K562 (cell line): ENCODE data around the gene GPAT3. TPM values are rescaled to one million over a fixed set of nuclear protein-coding genes. Genes with fewer than 3 reads are reported as not detected.
"Not testable (repeated sequence)": the region's sequence is repeated elsewhere in the genome, so short reads cannot be mapped to it uniquely, and the experiment has no call there.

Source experiments
- ATAC-seq: fragments of 200-7000 bp; cut with Tn5 transposase; 3 replicates; pipeline ENCODE4 v1.9.1; 2020; ENCODE audit warnings: moderate library complexity
- BruUV-seq: library from RNA; stranded (reverse); fragments of 400-500 nt; replicated peaks from 2 replicates; lab custom pipeline; 2021; lab: Mats Ljungman, UMichigan
- CTCF ChIA-PET: fragments of 300-600 bp; formaldehyde crosslinking; extraction: SDS; loops from one replicate; lab custom pipeline; 2021; ENCODE audit warnings: low intra/inter-chr PET ratio; lab: Yijun Ruan, JAX
- POLR2A ChIA-PET: fragments of 300-600, 350-650 bp; sonication (Branson Sonifier 250); formaldehyde crosslinking; extraction: SDS; loops from one replicate; lab custom pipeline; 2021; ENCODE audit warnings: antibody characterized with exemption, inconsistent platforms; lab: Yijun Ruan, JAX
- DNase-seq, 4 experiments: peaks; one replicate each; pipeline versions ENCODE4 v3.0.0 to v3.0.0-alpha.2; 2011 to 2018; ENCODE audit warnings: low spot score in 3 of 4, mixed read lengths in 3 of 4; ENCODE audit errors: extremely low read depth in 1 of 4
- FAIRE-seq: peaks from 2 replicates; lab custom pipeline; 2011; peaks lifted over from hg19 to GRCh38; lab: Jason Lieb, UNC
- H2AFZ ChIP-seq: 2 replicates; pipeline ENCODE4 v1.6.0; 2011; ENCODE audit warnings: low read depth, low read length, control low read depth, inconsistent platforms
- H3K27ac ChIP-seq: fragments of 200-600 bp; 3 replicates; pipeline ENCODE4 v1.8.0; 2011; ENCODE audit warnings: low read depth, mild to moderate bottlenecking, control low read depth, inconsistent platforms, low read length, moderate library complexity, mixed read lengths; ENCODE audit errors: extremely low read depth
- H3K27me3 ChIP-seq, 2 experiments: fragments of 300-600 bp in 1 of 2; 2 replicates in 1 of 2; 3 replicates in 1 of 2; pipeline versions ENCODE4 v1.6.0 to v1.8.0; 2011; ENCODE audit warnings: inconsistent platforms in 2 of 2, low read length in 2 of 2, mild to moderate bottlenecking in 1 of 2, mixed read lengths in 1 of 2, moderate library complexity in 1 of 2; ENCODE audit not compliant: control insufficient read depth in 2 of 2, insufficient read depth in 2 of 2
- H3K36me3 ChIP-seq: fragments of 300-600 bp; 3 replicates; pipeline ENCODE4 v1.8.0; 2011; ENCODE audit warnings: mild to moderate bottlenecking, low read length, inconsistent platforms; ENCODE audit not compliant: control insufficient read depth, insufficient read depth
- H3K4me1 ChIP-seq, 2 experiments: fragments of 200-600 bp in 1 of 2; replicated peaks in 1 of 2; 2 replicates in 1 of 2; 3 replicates in 1 of 2; pipeline versions ENCODE4 v1.5.1 to v1.8.0; 2011; ENCODE audit warnings: inconsistent platforms in 2 of 2, low read length in 2 of 2, mild to moderate bottlenecking in 1 of 2, mixed read lengths in 1 of 2, moderate library complexity in 1 of 2; ENCODE audit not compliant: control insufficient read depth in 2 of 2, insufficient read depth in 2 of 2
- H3K4me2 ChIP-seq: 2 replicates; pipeline ENCODE4 v1.6.1; 2011; ENCODE audit warnings: low read length, control low read depth, inconsistent platforms, mixed read lengths; ENCODE audit not compliant: insufficient read depth
- H3K4me3 ChIP-seq: fragments of 200-600 bp; sonication (generic), shearing (Covaris generic); 2 replicates; pipeline ENCODE4 v1.5.1; 2016; ENCODE audit warnings: control low read depth, inconsistent platforms
- H3K79me2 ChIP-seq: fragments of 200-600 bp; 3 replicates; pipeline ENCODE4 v1.8.0; 2011; ENCODE audit warnings: low read length, inconsistent platforms; ENCODE audit not compliant: control insufficient read depth, insufficient read depth
- H3K9ac ChIP-seq, 2 experiments: 2 replicates each; pipeline versions ENCODE4 v1.6.0 to v1.6.1; 2011; ENCODE audit warnings: low read depth in 2 of 2, low read length in 2 of 2, control low read depth in 1 of 2, inconsistent platforms in 1 of 2, mild to moderate bottlenecking in 1 of 2, mixed read lengths in 1 of 2; ENCODE audit not compliant: insufficient read depth in 1 of 2
- H3K9me1 ChIP-seq: one replicate; pipeline ENCODE4 v1.6.0; 2011; ENCODE audit warnings: inconsistent platforms, mild to moderate bottlenecking, low read length, moderate library complexity; ENCODE audit not compliant: control insufficient read depth, insufficient read depth
- H3K9me3 ChIP-seq: replicated peaks from 2 replicates; pipeline ENCODE4 v1.5.1; 2011; ENCODE audit warnings: low read depth, low read length, inconsistent platforms; ENCODE audit not compliant: control insufficient read depth, insufficient read depth
- H4K20me1 ChIP-seq: replicated peaks from 2 replicates; pipeline ENCODE4 v1.6.1; 2011; ENCODE audit warnings: low read length, inconsistent platforms, mixed read lengths; ENCODE audit not compliant: control insufficient read depth, insufficient read depth
- ASH1L ChIP-seq: fragments of 450-650 bp; IDR thresholded peaks from 2 replicates; pipeline ENCODE4 v1.6.1; 2018; ENCODE audit warnings: borderline replicate concordance, mild to moderate bottlenecking, low read depth; ENCODE audit not compliant: partially characterized antibody
- EP400 ChIP-seq: fragments of 450-650 bp; IDR thresholded peaks from 2 replicates; pipeline ENCODE4 v1.6.1; 2017; ENCODE audit warnings: antibody characterized with exemption, mild to moderate bottlenecking, moderate library complexity
- HLTF ChIP-seq: fragments of 450-650 bp; IDR thresholded peaks from 2 replicates; pipeline ENCODE4 v1.6.1; 2016
- JUND ChIP-seq, 2 experiments: IDR thresholded peaks; 2 replicates in 1 of 2; 3 replicates in 1 of 2; pipeline ENCODE4 v1.6.1; 2011; ENCODE audit warnings: borderline replicate concordance in 2 of 2, low read depth in 2 of 2, low read length in 2 of 2, improper control_type of control experiment in 1 of 2, missing biosample characterization in 1 of 2, missing genetic modification characterization in 1 of 2, missing genetic modification reagents in 1 of 2
- MAZ ChIP-seq, 2 experiments: fragments of 450-650 bp in 1 of 2; sonication (generic) in 1 of 2; formaldehyde crosslinking; IDR thresholded peaks in 1 of 2; conservative IDR thresholded peaks in 1 of 2; 2 replicates each; pipeline versions ENCODE4 v1.4.0 to v1.5.0; 2020; ENCODE audit warnings: mild to moderate bottlenecking in 1 of 2, missing genetic modification reagents in 1 of 2
- MCM7 ChIP-seq, 2 experiments: fragments of 450-650 bp; IDR thresholded peaks; 2 replicates each; pipeline ENCODE4 v1.6.1; 2016 to 2018
- RAD21 ChIP-seq, 2 experiments: fragments of 250-450 bp in 1 of 2; fragments of 450-650 bp in 1 of 2; sonication (Bioruptor Pico) in 1 of 2; formaldehyde crosslinking in 1 of 2; IDR thresholded peaks in 1 of 2; conservative IDR thresholded peaks in 1 of 2; 2 replicates each; pipeline versions ENCODE4 v1.4.0 to v1.8.0; 2020 to 2022; ENCODE audit warnings: mild to moderate bottlenecking in 2 of 2, moderate library complexity in 1 of 2
- RB1 ChIP-seq: fragments of 450-650 bp; IDR thresholded peaks from 2 replicates; pipeline ENCODE4 v1.6.1; 2017; ENCODE audit warnings: low read depth, mild to moderate bottlenecking
- SMC3 ChIP-seq: conservative IDR thresholded peaks from 2 replicates; pipeline ENCODE4 v1.6.1; 2011; ENCODE audit warnings: low read depth, low read length, improper control_type of control experiment; ENCODE audit not compliant: insufficient read depth
- TOE1 ChIP-seq, 2 experiments: fragments of 450-650 bp in 1 of 2; sonication (generic) in 1 of 2; formaldehyde crosslinking in 1 of 2; IDR thresholded peaks; 2 replicates each; pipeline versions ENCODE4 v1.7.1 to v1.8.0; 2016 to 2022; ENCODE audit warnings: borderline replicate concordance in 2 of 2, mild to moderate bottlenecking in 2 of 2, antibody characterized with exemption in 1 of 2, inconsistent platforms in 1 of 2, low read depth in 1 of 2, missing genetic modification reagents in 1 of 2, moderate library complexity in 1 of 2
- WGBS: fragments of 100-300 bp; shearing (Covaris generic); methylation state at CpG from one replicate; pipeline ENCODE4 v1.1.6; 2016; ENCODE audit warnings: low coverage, mixed read lengths; ENCODE audit not compliant: insufficient coverage; ENCODE audit errors: missing lambda C conversion rate; 5-methylcytosine and 5-hydroxymethylcytosine counted together
- in situ Hi-C: fragments of 300-500 bp; cut with MboI; formaldehyde crosslinking; loops from 4 replicates; pipeline ENCODE4 v1.15.0; 2018; ENCODE audit warnings: inconsistent platforms, mixed read lengths
- intact Hi-C: fragments of 100-400 bp; cut with micrococcal nuclease; formaldehyde crosslinking; loops from 2 replicates; pipeline ENCODE4 v1.14.2; 2022
- polyA plus RNA-seq, 8 experiments: library from polyadenylated mRNA; depleted of rRNA in 4 of 8; stranded (reverse) in 5 of 8; unstranded in 3 of 8; fragments of >200 nt; fragmentation: Nextera tagmentation in 2 of 8; fragmentation: Illumina TruSeq in 1 of 8; extraction: Ambion mirVana in 2 of 8; extraction: Trizol in 1 of 8; gene quantifications; 2 replicates each; pipeline versions ENCODE4 v1.2.1 to v1.2.3, GENCODE V29; 2011 to 2014; ENCODE audit warnings: inconsistent platforms in 1 of 8, missing spikeins in 1 of 8
- total RNA-seq, 7 experiments: library from RNA; depleted of rRNA in 6 of 7; stranded (reverse); fragments of >200 nt in 6 of 7; fragmentation: Illumina TruSeq in 2 of 7; extraction: Trizol in 2 of 7; gene quantifications; 2 replicates each; pipeline versions ENCODE4 v1.2.1 to v1.2.3, GENCODE V29; 2011 to 2021; ENCODE audit warnings: low replicate concordance in 1 of 7
- TF ChIP-seq, protein P1 (sequence below): fragments of 450-650 bp; IDR thresholded peaks from 2 replicates; pipeline ENCODE4 v1.6.1; 2017; ENCODE audit warnings: antibody characterized with exemption, mild to moderate bottlenecking
- TF ChIP-seq, protein P2 (sequence below), 2 experiments: fragments of 450-650 bp; conservative IDR thresholded peaks; 2 replicates each; pipeline ENCODE4 v1.6.1; 2017; ENCODE audit warnings: mild to moderate bottlenecking in 2 of 2, moderate library complexity in 2 of 2

The GPAT3 gene
- total and polyA plus RNA-seq, 9 of the 15 experiments (the other 6 are each of a cell fraction or from before 2014, with no cell fraction given) = 4.1 to 16.1 (median 13.1) TPM

- peak; percentile 84 for ATAC-seq
- BruUV-seq; TF ChIP-seq JUND (IDR thresholded peaks at IDR 0.05; ENCODE audit: borderline replicate concordance, low read depth, low read length); TOE1 (CRISPR knock-in tag; IDR thresholded peaks at IDR 0.05; ENCODE audit: borderline replicate concordance, low read depth): not testable (repeated sequence)
- TF ChIP-seq JUND (tag; IDR thresholded peaks at IDR 0.05; ENCODE audit: borderline replicate concordance, low read depth, low read length) (0 out of 3 replicates have a peak, but pooled peaks have one; percentile 1), EP400 (peak; percentile 19; the same call in 1 of the 2 replicates), MAZ (CRISPR knock-in tag; conservative IDR thresholded peaks at IDR 0.05 in 1 of 2, IDR thresholded peaks at IDR 0.05 in 1 of 2) (peak in 1 of 2 experiments; percentile 15; a peak in 1 of 4 replicates), MCM7 (IDR thresholded peaks at IDR 0.05) (peak in 1 of 2 experiments; percentile 68; a peak in 1 of 4 replicates), SMC3 (peak; percentile 69), RAD21 (CRISPR knock-in tag; conservative IDR thresholded peaks at IDR 0.05 in 1 of 2, IDR thresholded peaks at IDR 0.05 in 1 of 2) (peak; percentile 85 to 93), ASH1L (peak; percentile 39), HLTF (peak; percentile 77; the same call in 1 of the 2 replicates), RB1 (0 out of 2 replicates have a peak, but pooled peaks have one; percentile 11), TOE1 (IDR thresholded peaks at IDR 0.05; ENCODE audit: borderline replicate concordance) (peak; percentile 55; the same call in 1 of the 2 replicates)
- TF ChIP-seq, protein P1, sequence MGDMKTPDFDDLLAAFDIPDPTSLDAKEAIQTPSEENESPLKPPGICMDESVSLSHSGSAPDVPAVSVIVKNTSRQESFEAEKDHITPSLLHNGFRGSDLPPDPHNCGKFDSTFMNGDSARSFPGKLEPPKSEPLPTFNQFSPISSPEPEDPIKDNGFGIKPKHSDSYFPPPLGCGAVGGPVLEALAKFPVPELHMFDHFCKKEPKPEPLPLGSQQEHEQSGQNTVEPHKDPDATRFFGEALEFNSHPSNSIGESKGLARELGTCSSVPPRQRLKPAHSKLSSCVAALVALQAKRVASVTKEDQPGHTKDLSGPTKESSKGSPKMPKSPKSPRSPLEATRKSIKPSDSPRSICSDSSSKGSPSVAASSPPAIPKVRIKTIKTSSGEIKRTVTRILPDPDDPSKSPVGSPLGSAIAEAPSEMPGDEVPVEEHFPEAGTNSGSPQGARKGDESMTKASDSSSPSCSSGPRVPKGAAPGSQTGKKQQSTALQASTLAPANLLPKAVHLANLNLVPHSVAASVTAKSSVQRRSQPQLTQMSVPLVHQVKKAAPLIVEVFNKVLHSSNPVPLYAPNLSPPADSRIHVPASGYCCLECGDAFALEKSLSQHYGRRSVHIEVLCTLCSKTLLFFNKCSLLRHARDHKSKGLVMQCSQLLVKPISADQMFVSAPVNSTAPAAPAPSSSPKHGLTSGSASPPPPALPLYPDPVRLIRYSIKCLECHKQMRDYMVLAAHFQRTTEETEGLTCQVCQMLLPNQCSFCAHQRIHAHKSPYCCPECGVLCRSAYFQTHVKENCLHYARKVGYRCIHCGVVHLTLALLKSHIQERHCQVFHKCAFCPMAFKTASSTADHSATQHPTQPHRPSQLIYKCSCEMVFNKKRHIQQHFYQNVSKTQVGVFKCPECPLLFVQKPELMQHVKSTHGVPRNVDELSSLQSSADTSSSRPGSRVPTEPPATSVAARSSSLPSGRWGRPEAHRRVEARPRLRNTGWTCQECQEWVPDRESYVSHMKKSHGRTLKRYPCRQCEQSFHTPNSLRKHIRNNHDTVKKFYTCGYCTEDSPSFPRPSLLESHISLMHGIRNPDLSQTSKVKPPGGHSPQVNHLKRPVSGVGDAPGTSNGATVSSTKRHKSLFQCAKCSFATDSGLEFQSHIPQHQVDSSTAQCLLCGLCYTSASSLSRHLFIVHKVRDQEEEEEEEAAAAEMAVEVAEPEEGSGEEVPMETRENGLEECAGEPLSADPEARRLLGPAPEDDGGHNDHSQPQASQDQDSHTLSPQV = 0 out of 2 replicates have a peak, but pooled peaks have one; percentile 40
- TF ChIP-seq, protein P2, sequence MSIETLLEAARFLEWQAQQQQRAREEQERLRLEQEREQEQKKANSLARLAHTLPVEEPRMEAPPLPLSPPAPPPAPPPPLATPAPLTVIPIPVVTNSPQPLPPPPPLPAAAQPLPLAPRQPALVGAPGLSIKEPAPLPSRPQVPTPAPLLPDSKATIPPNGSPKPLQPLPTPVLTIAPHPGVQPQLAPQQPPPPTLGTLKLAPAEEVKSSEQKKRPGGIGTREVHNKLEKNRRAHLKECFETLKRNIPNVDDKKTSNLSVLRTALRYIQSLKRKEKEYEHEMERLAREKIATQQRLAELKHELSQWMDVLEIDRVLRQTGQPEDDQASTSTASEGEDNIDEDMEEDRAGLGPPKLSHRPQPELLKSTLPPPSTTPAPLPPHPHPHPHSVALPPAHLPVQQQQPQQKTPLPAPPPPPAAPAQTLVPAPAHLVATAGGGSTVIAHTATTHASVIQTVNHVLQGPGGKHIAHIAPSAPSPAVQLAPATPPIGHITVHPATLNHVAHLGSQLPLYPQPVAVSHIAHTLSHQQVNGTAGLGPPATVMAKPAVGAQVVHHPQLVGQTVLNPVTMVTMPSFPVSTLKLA (conservative IDR thresholded peaks at IDR 0.05) = 0 out of 4 replicates have a peak, but pooled peaks of 1 of the 2 experiments have one; percentile 21
Measured at GRCh38 chr4:83509156-83509585, 26.7 kb upstream of the GPAT3 start.

More at GRCh38 chr4:83509156-83509585, 26.7 kb upstream of the GPAT3 start:
- H3K27ac ChIP-seq, H3K27me3 ChIP-seq, H3K79me2 ChIP-seq, H4K20me1 ChIP-seq, H3K36me3 ChIP-seq, H3K9me3 ChIP-seq, H3K9me1 ChIP-seq, H3K4me2 ChIP-seq, H3K9ac ChIP-seq, H3K4me1 ChIP-seq, H3K4me3 ChIP-seq: not testable (repeated sequence)
- H2AFZ ChIP-seq = peak overlapping the region; percentile 92
- FAIRE-seq = peak; percentile 60
- intact Hi-C loops = loop anchor here (1.0 to 10.0 kb wide), 5 partner anchors 18 to 996 kb away; no protein-coding TSS in a partner anchor
- CTCF ChIA-PET = interaction anchor here (3.7 kb wide), 1 partner anchor 130 kb away, joined by 20 read pairs; no protein-coding TSS in a partner anchor
- WGBS = 50% methylated on average over 3 of the region's 3 CpGs
- in situ Hi-C loops = loop anchor here (25.0 kb wide), 1 partner anchor 1003 kb away; no protein-coding TSS in a partner anchor
- POLR2A ChIA-PET = interaction anchor here (0.7 kb wide), 1 partner anchor 14 kb away, joined by 3 read pairs; no protein-coding TSS in a partner anchor
- DNase-seq = peak; percentile 59 to 77 (median 64)
